Inferior parietal cortex (tissue), 1 donor: ENCODE data around the gene SLC11A1.
A peak's percentile ranks its signal among the peaks of the same experiment; 100 is the strongest.

Experiments used
- DNase-seq: peaks from one replicate; pipeline ENCODE4 v3.0.0-alpha.2; 2016; ENCODE audit errors: extremely low spot score

The SLC11A1 gene

GRCh38 chr2:218394298-218395089 lies 12.4 kb downstream of the SLC11A1 start:
- DNase-seq = no peak

GRCh38 chr2:218395090-218395444 lies 13.0 kb downstream of the SLC11A1 start:
- DNase-seq = no peak

- no peak for DNase-seq
Measured at GRCh38 chr2:218395456-218395825, 13.4 kb downstream of the SLC11A1 start.

GRCh38 chr2:218395826-218396687 lies 14.0 kb downstream of the SLC11A1 start:
- peak; percentile 96 for DNase-seq

GRCh38 chr2:218396688-218397462 lies 14.8 kb downstream of the SLC11A1 start:
- peak; percentile 49 for DNase-seq

GRCh38 chr2:218397463-218397819 lies 15.4 kb downstream of the SLC11A1 start:
- no peak for DNase-seq

- peak; percentile 50 for DNase-seq
Measured at GRCh38 chr2:218397820-218398436, 15.9 kb downstream of the SLC11A1 start.

- DNase-seq = peak; percentile 41
Measured at GRCh38 chr2:218398437-218399390, 16.6 kb downstream of the SLC11A1 start.

- peak; percentile 94 for DNase-seq
Measured at GRCh38 chr2:218399391-218400166, 17.5 kb downstream of the SLC11A1 start, which contains the start of gene CTDSP1. CTDSP1 (plus strand) TSS chr2:218399868; CDS start chr2:218400091, 223 bp downstream.

GRCh38 chr2:218400167-218400929 lies 18.3 kb downstream of the SLC11A1 start:
- no peak for DNase-seq

GRCh38 chr2:218400930-218401881 lies 19.1 kb downstream of the SLC11A1 start:
- DNase-seq = no peak

GRCh38 chr2:218401890-218402289 lies 19.8 kb downstream of the SLC11A1 start:
- DNase-seq = no peak

- no peak for DNase-seq
Measured at GRCh38 chr2:218402491-218402901, 20.4 kb downstream of the SLC11A1 start.

GRCh38 chr2:218402911-218403411 lies 20.9 kb downstream of the SLC11A1 start:
- DNase-seq = no peak

GRCh38 chr2:218403810-218404209 lies 21.7 kb downstream of the SLC11A1 start:
- no peak for DNase-seq

GRCh38 chr2:218404351-218405085 lies 22.4 kb downstream of the SLC11A1 start:
- DNase-seq = no peak
